RWPE1 (cell line): ENCODE results near the gene EYS.

Experiments used
- CTCF ChIA-PET: fragments of 350-600 bp; sonication (Branson Sonifier 250); formaldehyde crosslinking; extraction: SDS; loops from one replicate; lab custom pipeline; 2021; lab: Yijun Ruan, JAX
- POLR2A ChIA-PET: fragments of 400-600 bp; formaldehyde crosslinking; extraction: SDS; loops from one replicate; lab custom pipeline; 2020; ENCODE audit warnings: antibody characterized with exemption; ENCODE audit not compliant: low non-redundant PET; lab: Yijun Ruan, JAX
- DNase-seq: peaks from one replicate; pipeline ENCODE4 v3.0.0; 2012; ENCODE audit warnings: low spot score
- H3K27ac ChIP-seq: fragments of 450-650 bp; 2 replicates; pipeline ENCODE4 v1.5.1; 2017
- CTCF ChIP-seq: fragments of 450-650 bp; conservative IDR thresholded peaks from 2 replicates; pipeline ENCODE4 v1.5.1; 2017; ENCODE audit warnings: low read depth, mild to moderate bottlenecking

The EYS gene

GRCh38 chr6:65299236-65299635 lies 407.8 kb downstream of the EYS start:
- ChIA-PET CTCF (no interaction called here), POLR2A (no interaction called here)
- TF ChIP-seq CTCF, result no peak
- DNase-seq, result no peak
- H3K27ac ChIP-seq, result no peak overlapping the region

GRCh38 chr6:65295812-65296211 lies 411.2 kb downstream of the EYS start:
- DNase-seq, result no peak
- CTCF ChIA-PET, result no interaction called here
- POLR2A ChIA-PET, result no interaction called here
- H3K27ac ChIP-seq, result no peak overlapping the region
- TF ChIP-seq CTCF, result no peak

DNA sequence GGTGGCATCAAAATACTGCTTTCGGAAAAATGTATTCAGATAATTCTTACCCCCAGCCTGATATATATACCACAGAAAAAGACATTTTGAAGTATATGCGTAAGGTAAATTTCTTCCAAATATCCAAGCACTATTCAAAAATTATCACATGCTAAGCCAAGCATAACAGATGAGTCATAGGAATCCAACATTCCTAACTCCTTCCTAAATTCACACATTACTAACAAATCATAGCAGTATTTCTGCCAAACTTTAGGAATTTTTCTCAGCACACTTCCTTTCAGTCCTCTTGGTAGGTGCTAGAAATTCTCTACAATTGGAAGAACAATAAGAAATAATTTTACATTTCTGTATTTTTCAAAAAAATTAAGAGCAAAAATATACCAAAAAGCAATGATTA lies 417.5 kb downstream of the EYS start:
- ChIA-PET POLR2A (no interaction called here), CTCF (no interaction called here)
- peak; percentile 8 for DNase-seq
- no peak overlapping the region for H3K27ac ChIP-seq
- no peak for TF ChIP-seq CTCF

GRCh38 chr6:65285275-65285674 lies 421.8 kb downstream of the EYS start:
- H3K27ac ChIP-seq, result no peak overlapping the region
- ChIA-PET CTCF (no interaction called here), POLR2A (no interaction called here)
- TF ChIP-seq CTCF, result no peak
- DNase-seq, result no peak

DNA sequence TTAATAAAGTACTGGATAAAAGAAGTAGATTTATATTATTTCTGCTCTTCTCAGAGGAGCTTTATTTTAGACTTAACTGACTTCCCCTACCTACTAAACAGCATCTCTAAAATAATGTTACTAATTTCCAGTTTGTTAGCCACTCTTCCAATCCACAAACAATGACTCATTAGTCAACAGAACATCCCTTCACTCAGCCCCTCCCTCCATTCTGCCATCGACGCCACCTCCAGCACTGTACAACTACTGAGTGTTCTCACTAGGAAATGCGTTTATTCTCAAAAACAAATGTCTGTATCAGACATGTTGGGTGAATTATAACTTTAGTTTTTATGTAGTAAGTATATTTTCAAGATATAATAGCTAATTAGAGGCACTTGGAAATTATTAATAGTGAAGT lies 427.0 kb downstream of the EYS start:
- ChIA-PET CTCF (no interaction called here), POLR2A (no interaction called here)
- H3K27ac ChIP-seq, result no peak overlapping the region
- TF ChIP-seq CTCF, result no peak
- no peak for DNase-seq

DNA sequence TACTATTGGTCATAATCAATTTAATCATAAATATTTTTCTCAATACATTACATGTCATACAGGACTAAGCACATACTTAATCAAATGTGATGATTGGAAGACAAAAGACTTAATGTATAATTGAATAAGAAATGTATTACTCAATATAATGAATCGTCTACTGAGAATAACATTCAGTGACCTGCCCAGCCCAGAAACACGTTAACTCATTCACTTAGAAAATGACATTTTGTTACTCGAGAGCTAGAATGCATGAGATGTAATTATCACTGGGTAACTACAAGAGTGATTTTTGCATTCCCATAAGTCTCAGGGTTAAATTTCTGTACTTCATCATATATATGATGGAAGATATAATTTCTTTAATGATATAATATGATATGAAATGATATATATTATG lies 444.8 kb downstream of the EYS start:
- H3K27ac ChIP-seq, result no peak overlapping the region
- no peak for TF ChIP-seq CTCF
- POLR2A ChIA-PET, result no interaction called here
- DNase-seq, result no peak
- CTCF ChIA-PET, result no interaction called here

DNA sequence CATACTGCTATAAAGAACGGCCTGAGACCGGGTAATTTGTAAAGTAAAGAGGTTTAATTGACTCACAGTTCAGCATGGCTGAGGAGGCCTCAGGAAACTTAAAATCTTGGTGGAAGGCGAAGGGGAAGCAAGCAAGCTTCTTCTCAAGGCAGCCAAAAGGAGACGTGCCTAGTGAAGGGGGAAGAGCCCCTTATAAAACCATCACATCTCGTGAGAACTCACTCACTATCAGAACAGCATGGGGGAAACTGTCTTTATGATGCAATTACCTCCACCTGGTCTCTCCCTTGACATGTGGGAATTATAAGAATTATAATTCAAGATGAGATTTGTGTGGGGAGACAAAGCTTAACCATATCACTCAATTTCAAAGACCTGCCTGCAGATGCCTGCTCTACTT lies 447.0 kb downstream of the EYS start:
- CTCF ChIA-PET, result interaction anchor here (0.8 kb wide), 1 partner anchor 13 kb away, joined by 3 read pairs; no protein-coding TSS in a partner anchor
- no peak for TF ChIP-seq CTCF
- POLR2A ChIA-PET, result no interaction called here
- no peak overlapping the region for H3K27ac ChIP-seq
- no peak for DNase-seq
